Sigmoid colon (tissue), 7 donors: ENCODE data around the gene ARRB1. TPM values are rescaled to one million over a fixed set of nuclear protein-coding genes. Genes with fewer than 3 reads are reported as not detected.
A peak's percentile ranks its signal among the peaks of the same experiment; 100 is the strongest.

Experiments
- DNase-seq: peaks from one replicate; pipeline ENCODE4 v3.0.0-alpha.2; 2019
- H3K27ac ChIP-seq, 4 donors: fragments of 200-600 bp; sonication (generic); one replicate each; pipeline ENCODE4 v1.5.1; 2016 to 2019; ENCODE audit warnings: mild to moderate bottlenecking in 1 of 4
- H3K27me3 ChIP-seq, 3 donors: fragments of 200-600 bp; sonication (generic); one replicate each; pipeline ENCODE4 v1.5.1; 2019; ENCODE audit warnings: mild to moderate bottlenecking in 1 of 3
- H3K36me3 ChIP-seq, 4 donors: fragments of 200-600 bp; sonication (generic); one replicate each; pipeline ENCODE4 v1.5.1; 2016 to 2019
- H3K4me1 ChIP-seq, 4 donors: fragments of 200-600 bp; sonication (generic); one replicate each; pipeline ENCODE4 v1.5.1; 2017 to 2019
- H3K4me3 ChIP-seq, 4 donors: fragments of 200-600 bp; sonication (generic); one replicate each; pipeline ENCODE4 v1.5.1; 2017 to 2019; ENCODE audit warnings: mild to moderate bottlenecking in 2 of 4, moderate library complexity in 1 of 4
- H3K9me3 ChIP-seq, 4 donors: fragments of 200-600 bp in 3 of 4; sonication (generic) in 3 of 4; one replicate each; pipeline versions ENCODE4 v1.5.1 to v1.6.1; 2013 to 2019
- EP300 ChIP-seq, 4 donors: sonication (generic); formaldehyde crosslinking; IDR thresholded peaks; one replicate each; pipeline ENCODE4 v1.6.1; 2017; ENCODE audit warnings: antibody characterized with exemption in 4 of 4
- POLR2A ChIP-seq, 2 donors: fragments of 450-650 bp; IDR thresholded peaks; one replicate each; pipeline ENCODE4 v1.6.1; 2016; ENCODE audit warnings: antibody characterized with exemption in 2 of 2, mild to moderate bottlenecking in 2 of 2, moderate library complexity in 2 of 2
- POLR2AphosphoS5 ChIP-seq, 4 donors: sonication (generic); formaldehyde crosslinking; IDR thresholded peaks; one replicate each; pipeline ENCODE4 v1.6.1; 2017; ENCODE audit warnings: antibody characterized with exemption in 4 of 4
- WGBS, 2 donors: extraction: QIAGEN DNeasy Blood & Tissue Kit; methylation state at CpG; one replicate each; pipeline ENCODE4 v1.1.7; 2013; 5-methylcytosine and 5-hydroxymethylcytosine counted together
- intact Hi-C: fragments of 100-400 bp; cut with DNase I; formaldehyde crosslinking; loops from one replicate; pipeline ENCODE4 v1.15.1; 2023
- polyA plus RNA-seq, 3 donors: library from polyadenylated mRNA; stranded (reverse); fragments of 200-250 nt; gene quantifications; one replicate each; pipeline ENCODE4 v1.2.3, GENCODE V29; 2013
- total RNA-seq, 4 donors: library from RNA; depleted of rRNA; stranded (reverse); fragments of >200 nt; gene quantifications; one replicate each; pipeline ENCODE4 v1.1.0, GENCODE V29; 2016
- TF ChIP-seq, protein P1 (sequence below), 4 experiments: fragments of 450-650 bp in 3 of 4; fragments of 200-600 bp in 1 of 4; IDR thresholded peaks; one replicate each; pipeline ENCODE4 v1.5.1; 2016 to 2019; ENCODE audit warnings: antibody characterized with exemption in 4 of 4, mild to moderate bottlenecking in 3 of 4, moderate library complexity in 2 of 4
- donor health status: healthy with polysubstance abuse.
- donor health status: Bipolar disorder and iron deficiency.
- donor health status: healthy.

The ARRB1 gene
- total and polyA plus RNA-seq, 7 donors = 24.0 to 96.7 (median 45.6) TPM

DNA sequence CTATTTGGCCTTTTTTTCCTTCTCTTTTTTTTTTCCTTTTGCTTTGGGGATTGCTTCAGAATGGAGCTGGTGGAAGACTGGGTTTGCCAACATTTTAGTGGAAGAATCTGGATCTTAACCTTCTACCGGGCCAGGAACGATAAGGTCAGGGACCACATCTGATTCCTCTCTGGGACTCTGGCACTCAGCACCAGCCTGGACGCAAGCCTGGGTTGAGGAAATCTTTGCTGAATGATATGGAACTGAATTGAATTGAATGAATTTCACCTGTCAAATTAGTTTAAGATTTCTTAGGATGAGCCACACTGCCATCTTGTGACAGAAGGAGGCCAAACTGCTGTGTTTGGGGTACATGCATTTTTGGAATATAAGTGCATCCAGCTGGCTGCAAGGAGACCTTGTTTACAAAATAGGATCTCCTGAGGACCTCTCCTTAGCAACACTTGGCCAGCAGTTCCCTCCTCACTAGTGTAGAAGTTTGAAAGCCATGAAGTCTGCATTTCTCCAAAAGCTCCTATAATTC, 80.5 kb downstream of the ARRB1 start:
- no peaks in the 10 kb centered on the region for H3K4me1 ChIP-seq
- DNase-seq = peak; percentile 59
- 85 to 93% methylated on average over 3 of the region's 3 CpGs for WGBS, 2 donors
- intact Hi-C loops = no loop called here
- no peaks in the 10 kb centered on the region for H3K9me3 ChIP-seq
- H3K27ac ChIP-seq = no peak overlapping the region
- TF ChIP-seq EP300 (IDR thresholded peaks at IDR 0.05) (no peak), POLR2A (IDR thresholded peaks at IDR 0.05) (no peak), POLR2AphosphoS5 (IDR thresholded peaks at IDR 0.05) (no peak)
- TF ChIP-seq, protein P1, sequence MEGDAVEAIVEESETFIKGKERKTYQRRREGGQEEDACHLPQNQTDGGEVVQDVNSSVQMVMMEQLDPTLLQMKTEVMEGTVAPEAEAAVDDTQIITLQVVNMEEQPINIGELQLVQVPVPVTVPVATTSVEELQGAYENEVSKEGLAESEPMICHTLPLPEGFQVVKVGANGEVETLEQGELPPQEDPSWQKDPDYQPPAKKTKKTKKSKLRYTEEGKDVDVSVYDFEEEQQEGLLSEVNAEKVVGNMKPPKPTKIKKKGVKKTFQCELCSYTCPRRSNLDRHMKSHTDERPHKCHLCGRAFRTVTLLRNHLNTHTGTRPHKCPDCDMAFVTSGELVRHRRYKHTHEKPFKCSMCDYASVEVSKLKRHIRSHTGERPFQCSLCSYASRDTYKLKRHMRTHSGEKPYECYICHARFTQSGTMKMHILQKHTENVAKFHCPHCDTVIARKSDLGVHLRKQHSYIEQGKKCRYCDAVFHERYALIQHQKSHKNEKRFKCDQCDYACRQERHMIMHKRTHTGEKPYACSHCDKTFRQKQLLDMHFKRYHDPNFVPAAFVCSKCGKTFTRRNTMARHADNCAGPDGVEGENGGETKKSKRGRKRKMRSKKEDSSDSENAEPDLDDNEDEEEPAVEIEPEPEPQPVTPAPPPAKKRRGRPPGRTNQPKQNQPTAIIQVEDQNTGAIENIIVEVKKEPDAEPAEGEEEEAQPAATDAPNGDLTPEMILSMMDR (IDR thresholded peaks at IDR 0.05) = no peak
- peaks cover 0 to 90% (median 32%) of the 10 kb centered on the region in 4 donors for H3K36me3 ChIP-seq
- H3K4me3 ChIP-seq = no peak overlapping the region
- no peaks in the 10 kb centered on the region for H3K27me3 ChIP-seq

DNA sequence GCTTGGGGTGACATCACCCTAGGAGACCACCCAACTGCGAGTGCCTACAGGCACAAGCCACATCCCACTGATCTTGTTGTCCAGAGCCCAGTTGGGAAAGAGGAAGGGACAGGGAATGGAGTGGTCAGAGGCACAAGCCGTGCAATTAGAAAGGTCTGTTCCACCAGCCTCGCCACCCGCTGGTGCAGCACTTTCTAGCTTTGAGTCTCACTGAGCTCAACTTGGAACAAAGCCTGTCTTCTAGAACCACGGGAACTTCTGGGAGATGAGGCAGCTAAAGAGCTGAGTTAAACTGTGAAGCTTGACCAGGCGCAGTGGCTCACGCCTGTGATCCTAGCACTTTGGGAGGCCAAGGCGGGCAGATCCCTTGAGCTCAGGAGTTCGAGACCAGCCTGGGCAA, 81.6 kb downstream of the ARRB1 start:
- no peaks in the 10 kb centered on the region for H3K4me1 ChIP-seq
- peak; percentile 52 for DNase-seq
- no peak overlapping the region for H3K27ac ChIP-seq
- H3K36me3 ChIP-seq = peaks cover 0 to 90% (median 32%) of the 10 kb centered on the region in 4 donors
- intact Hi-C loops = no loop called here
- WGBS, 2 donors = 93 to 95% methylated on average over 9 of the region's 9 CpGs
- TF ChIP-seq, protein P1 (IDR thresholded peaks at IDR 0.05) = no peak
- TF ChIP-seq POLR2AphosphoS5 (IDR thresholded peaks at IDR 0.05) (no peak), POLR2A (IDR thresholded peaks at IDR 0.05) (no peak), EP300 (IDR thresholded peaks at IDR 0.05) (no peak)
- no peaks in the 10 kb centered on the region for H3K27me3 ChIP-seq
- no peak overlapping the region for H3K4me3 ChIP-seq
- H3K9me3 ChIP-seq = no peaks in the 10 kb centered on the region

DNA sequence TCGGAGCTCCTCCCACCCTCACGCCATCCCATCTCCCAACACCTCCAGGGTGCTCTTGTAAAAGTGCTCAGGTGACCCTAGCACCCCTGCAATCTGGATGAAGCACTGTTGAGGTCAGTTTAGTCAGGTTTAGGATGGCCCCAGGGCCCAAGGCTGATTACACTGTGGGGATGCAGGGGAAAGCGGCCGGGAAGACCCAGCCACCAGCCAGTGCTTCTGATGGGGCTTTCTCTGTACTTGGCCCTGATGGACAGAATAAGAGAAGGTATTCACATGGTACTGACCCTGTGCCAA, 82.1 kb downstream of the ARRB1 start:
- DNase-seq = peak; percentile 60
- no peaks in the 10 kb centered on the region for H3K4me1 ChIP-seq
- H3K27me3 ChIP-seq = no peaks in the 10 kb centered on the region
- TF ChIP-seq POLR2A (IDR thresholded peaks at IDR 0.05) (no peak), POLR2AphosphoS5 (IDR thresholded peaks at IDR 0.05) (no peak), EP300 (IDR thresholded peaks at IDR 0.05) (no peak)
- TF ChIP-seq, protein P1 (IDR thresholded peaks at IDR 0.05) = no peak
- no peak overlapping the region for H3K27ac ChIP-seq
- H3K9me3 ChIP-seq = no peaks in the 10 kb centered on the region
- peaks cover 0 to 90% (median 32%) of the 10 kb centered on the region in 4 donors for H3K36me3 ChIP-seq
- H3K4me3 ChIP-seq = no peak overlapping the region
- intact Hi-C loops = no loop called here
- WGBS, 2 donors = 91 to 94% methylated on average over 4 of the region's 4 CpGs

DNA sequence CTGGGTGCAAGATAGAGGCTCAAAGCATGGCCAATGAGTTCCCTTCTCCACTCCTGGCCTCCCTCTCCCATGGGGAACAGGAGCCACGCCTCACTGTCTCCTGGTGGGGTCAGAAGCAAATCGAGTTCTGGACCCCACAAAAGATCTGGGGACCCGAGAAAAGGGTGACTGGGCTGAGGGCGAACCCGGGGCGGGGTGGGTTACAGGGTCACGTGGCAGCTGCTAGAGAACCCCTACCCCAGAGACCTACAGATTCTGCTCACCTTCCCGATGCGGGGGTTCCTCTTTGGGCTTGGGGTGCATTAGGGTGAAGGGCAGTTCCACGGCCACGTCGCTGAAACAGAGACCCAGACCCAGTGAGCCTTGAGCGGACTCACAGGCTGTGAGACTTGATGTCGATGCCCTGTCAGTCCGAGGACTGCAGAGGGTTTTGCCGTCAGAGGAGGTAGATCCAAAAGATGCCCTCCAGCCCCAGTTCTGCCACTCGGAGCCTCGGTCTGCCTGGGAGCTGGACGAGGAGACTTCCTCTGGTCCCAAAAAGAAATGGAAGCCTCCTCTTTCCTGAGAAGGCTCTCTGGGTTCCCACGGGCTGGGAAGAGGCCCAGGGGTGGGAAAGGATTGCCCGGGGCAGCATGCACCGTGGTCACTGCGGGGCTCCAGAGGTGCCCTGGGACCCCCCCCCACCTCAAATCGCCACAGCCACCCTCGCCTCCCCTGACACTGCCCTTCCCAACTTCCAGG, 82.7 kb downstream of the ARRB1 start:
- H3K27ac ChIP-seq = no peak overlapping the region
- H3K4me3 ChIP-seq = no peak overlapping the region
- DNase-seq = peak; percentile 48
- intact Hi-C loops = no loop called here
- no peaks in the 10 kb centered on the region for H3K4me1 ChIP-seq
- no peaks in the 10 kb centered on the region for H3K9me3 ChIP-seq
- no peak for TF ChIP-seq EP300 (IDR thresholded peaks at IDR 0.05)
- TF ChIP-seq POLR2AphosphoS5 (IDR thresholded peaks at IDR 0.05) = no peak
- no peak for TF ChIP-seq POLR2A (IDR thresholded peaks at IDR 0.05)
- TF ChIP-seq, protein P1 (IDR thresholded peaks at IDR 0.05) = no peak
- WGBS, 2 donors = 92 to 93% methylated on average over 25 of the region's 25 CpGs
- peaks cover 0 to 84% (median 28%) of the 10 kb centered on the region in 4 donors for H3K36me3 ChIP-seq
- H3K27me3 ChIP-seq = no peaks in the 10 kb centered on the region
